Measurements from ENCODE around the gene MYBL2. TPM values are rescaled to one million over a fixed set of nuclear protein-coding genes. Genes with fewer than 3 reads are reported as not detected.

MYBL2 gene
- total and polyA plus RNA-seq, 4 donors: 1.6 to 30.9 (median 1.9) TPM; not detected in 1

DNA sequence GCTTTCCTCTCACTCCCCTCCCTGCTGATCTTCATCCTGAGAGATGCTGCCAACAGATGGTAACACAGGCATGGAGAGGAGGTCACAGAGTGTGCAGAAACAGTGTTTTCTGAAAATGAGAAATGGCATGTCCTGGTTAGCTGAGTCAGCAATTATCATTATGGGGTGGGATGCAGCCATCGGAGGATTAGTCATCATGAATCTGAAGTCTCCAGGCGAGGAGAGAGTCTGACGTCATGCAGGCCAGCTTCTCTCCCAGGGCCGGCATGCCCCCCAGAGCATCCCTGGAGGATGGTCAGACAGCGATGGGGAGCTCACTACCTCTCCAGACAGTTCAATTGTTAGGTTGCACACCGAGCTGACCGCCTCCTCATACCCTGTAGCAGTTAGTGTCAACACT lies 64.6 kb downstream of the MYBL2 start:
- no peaks in the 10 kb centered on the region for H3K27me3 ChIP-seq (ENCODE audit: control insufficient read depth in 4 of 4, insufficient read depth in 4 of 4, low read length in 3 of 4)
- no peak overlapping the region for H3K9ac ChIP-seq (ENCODE audit: low read depth in 1 of 2, low read length in 2 of 2)
- no peaks in the 10 kb centered on the region for H3K4me1 ChIP-seq (ENCODE audit: control insufficient read depth in 4 of 4, insufficient read depth in 4 of 4, low read length in 3 of 4)
- TF ChIP-seq HNF4A (conservative IDR thresholded peaks at IDR 0.05): no peak
- TF ChIP-seq, protein P1, sequence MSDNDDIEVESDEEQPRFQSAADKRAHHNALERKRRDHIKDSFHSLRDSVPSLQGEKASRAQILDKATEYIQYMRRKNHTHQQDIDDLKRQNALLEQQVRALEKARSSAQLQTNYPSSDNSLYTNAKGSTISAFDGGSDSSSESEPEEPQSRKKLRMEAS (IDR thresholded peaks at IDR 0.05): no peak
- no peak for TF ChIP-seq TAF1 (conservative IDR thresholded peaks at IDR 0.05)
- no peak for TF ChIP-seq GABPA (IDR thresholded peaks at IDR 0.05 in 1 of 2, conservative IDR thresholded peaks at IDR 0.05 in 1 of 2)
- no peak for TF ChIP-seq NR2F2 (IDR thresholded peaks at IDR 0.05)
- TF ChIP-seq RXRA (IDR thresholded peaks at IDR 0.05): no peak
- H3K9me3 ChIP-seq (ENCODE audit: control insufficient read depth in 4 of 4, low read length in 3 of 4): no peaks in the 10 kb centered on the region
- DNase-seq (ENCODE audit: low spot score): no peak
- no peaks in the 10 kb centered on the region for H3K36me3 ChIP-seq (ENCODE audit: control insufficient read depth in 4 of 4, insufficient read depth in 3 of 4, low read depth in 1 of 4, low read length in 3 of 4)
- no peak overlapping the region for H3K27ac ChIP-seq (ENCODE audit: low read depth in 1 of 2, low read length in 2 of 2)
- no peak overlapping the region for H3K4me3 ChIP-seq (ENCODE audit: low read depth in 1 of 3, low read length in 3 of 3)
- 84% methylated on average over 7 of the region's 7 CpGs for WGBS

DNA sequence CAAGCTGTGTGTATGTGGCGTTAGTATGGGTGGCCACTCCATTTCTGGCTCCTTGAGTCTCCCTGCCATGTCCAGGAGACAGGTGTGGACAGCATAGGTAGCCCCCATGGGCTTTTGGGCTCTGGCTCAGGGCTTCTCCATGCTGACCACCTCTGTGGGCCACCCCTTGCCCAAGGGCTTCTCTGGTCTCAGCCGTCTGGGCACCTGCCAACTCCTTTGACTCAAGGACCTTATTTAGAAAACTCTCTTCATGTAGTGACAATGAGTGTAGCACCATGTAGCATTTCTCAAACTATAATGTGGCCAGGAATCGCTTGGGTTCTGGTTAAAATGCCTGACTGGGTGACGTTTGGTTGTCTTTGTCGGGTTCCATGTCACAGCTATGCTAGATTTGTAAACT lies 65.0 kb downstream of the MYBL2 start:
- Histone ChIP-seq H3K36me3 (ENCODE audit: control insufficient read depth in 4 of 4, insufficient read depth in 3 of 4, low read depth in 1 of 4, low read length in 3 of 4) (no peaks in the 10 kb centered on the region), H3K27me3 (ENCODE audit: control insufficient read depth in 4 of 4, insufficient read depth in 4 of 4, low read length in 3 of 4) (no peaks in the 10 kb centered on the region)
- no peak for DNase-seq (ENCODE audit: low spot score)

More for the DNA sequence above, 65.0 kb downstream of the MYBL2 start:
- Histone ChIP-seq H3K9ac (ENCODE audit: low read depth in 1 of 2, low read length in 2 of 2) (no peak overlapping the region), H3K4me3 (ENCODE audit: low read depth in 1 of 3, low read length in 3 of 3) (no peak overlapping the region), H3K4me1 (ENCODE audit: control insufficient read depth in 4 of 4, insufficient read depth in 4 of 4, low read length in 3 of 4) (no peaks in the 10 kb centered on the region), H3K27ac (ENCODE audit: low read depth in 1 of 2, low read length in 2 of 2) (no peak overlapping the region), H3K9me3 (ENCODE audit: control insufficient read depth in 4 of 4, low read length in 3 of 4) (no peaks in the 10 kb centered on the region)
- TF ChIP-seq HNF4G (IDR thresholded peaks at IDR 0.05): no peak
- no peak for TF ChIP-seq TAF1 (conservative IDR thresholded peaks at IDR 0.05)
- TF ChIP-seq YY1 (IDR thresholded peaks at IDR 0.05): no peak
- TF ChIP-seq RXRA (IDR thresholded peaks at IDR 0.05): no peak
- TF ChIP-seq FOXA1 (IDR thresholded peaks at IDR 0.05): no peak
- TF ChIP-seq, protein P2, sequence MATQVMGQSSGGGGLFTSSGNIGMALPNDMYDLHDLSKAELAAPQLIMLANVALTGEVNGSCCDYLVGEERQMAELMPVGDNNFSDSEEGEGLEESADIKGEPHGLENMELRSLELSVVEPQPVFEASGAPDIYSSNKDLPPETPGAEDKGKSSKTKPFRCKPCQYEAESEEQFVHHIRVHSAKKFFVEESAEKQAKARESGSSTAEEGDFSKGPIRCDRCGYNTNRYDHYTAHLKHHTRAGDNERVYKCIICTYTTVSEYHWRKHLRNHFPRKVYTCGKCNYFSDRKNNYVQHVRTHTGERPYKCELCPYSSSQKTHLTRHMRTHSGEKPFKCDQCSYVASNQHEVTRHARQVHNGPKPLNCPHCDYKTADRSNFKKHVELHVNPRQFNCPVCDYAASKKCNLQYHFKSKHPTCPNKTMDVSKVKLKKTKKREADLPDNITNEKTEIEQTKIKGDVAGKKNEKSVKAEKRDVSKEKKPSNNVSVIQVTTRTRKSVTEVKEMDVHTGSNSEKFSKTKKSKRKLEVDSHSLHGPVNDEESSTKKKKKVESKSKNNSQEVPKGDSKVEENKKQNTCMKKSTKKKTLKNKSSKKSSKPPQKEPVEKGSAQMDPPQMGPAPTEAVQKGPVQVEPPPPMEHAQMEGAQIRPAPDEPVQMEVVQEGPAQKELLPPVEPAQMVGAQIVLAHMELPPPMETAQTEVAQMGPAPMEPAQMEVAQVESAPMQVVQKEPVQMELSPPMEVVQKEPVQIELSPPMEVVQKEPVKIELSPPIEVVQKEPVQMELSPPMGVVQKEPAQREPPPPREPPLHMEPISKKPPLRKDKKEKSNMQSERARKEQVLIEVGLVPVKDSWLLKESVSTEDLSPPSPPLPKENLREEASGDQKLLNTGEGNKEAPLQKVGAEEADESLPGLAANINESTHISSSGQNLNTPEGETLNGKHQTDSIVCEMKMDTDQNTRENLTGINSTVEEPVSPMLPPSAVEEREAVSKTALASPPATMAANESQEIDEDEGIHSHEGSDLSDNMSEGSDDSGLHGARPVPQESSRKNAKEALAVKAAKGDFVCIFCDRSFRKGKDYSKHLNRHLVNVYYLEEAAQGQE (IDR thresholded peaks at IDR 0.05): no peak
- TF ChIP-seq HNF4A (conservative IDR thresholded peaks at IDR 0.05): no peak
- TF ChIP-seq NR2F2 (IDR thresholded peaks at IDR 0.05): no peak
- TF ChIP-seq, protein P1 (IDR thresholded peaks at IDR 0.05): no peak
- TF ChIP-seq, protein P3, sequence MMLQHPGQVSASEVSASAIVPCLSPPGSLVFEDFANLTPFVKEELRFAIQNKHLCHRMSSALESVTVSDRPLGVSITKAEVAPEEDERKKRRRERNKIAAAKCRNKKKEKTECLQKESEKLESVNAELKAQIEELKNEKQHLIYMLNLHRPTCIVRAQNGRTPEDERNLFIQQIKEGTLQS (IDR thresholded peaks at IDR 0.05): no peak
- TF ChIP-seq, protein P4, sequence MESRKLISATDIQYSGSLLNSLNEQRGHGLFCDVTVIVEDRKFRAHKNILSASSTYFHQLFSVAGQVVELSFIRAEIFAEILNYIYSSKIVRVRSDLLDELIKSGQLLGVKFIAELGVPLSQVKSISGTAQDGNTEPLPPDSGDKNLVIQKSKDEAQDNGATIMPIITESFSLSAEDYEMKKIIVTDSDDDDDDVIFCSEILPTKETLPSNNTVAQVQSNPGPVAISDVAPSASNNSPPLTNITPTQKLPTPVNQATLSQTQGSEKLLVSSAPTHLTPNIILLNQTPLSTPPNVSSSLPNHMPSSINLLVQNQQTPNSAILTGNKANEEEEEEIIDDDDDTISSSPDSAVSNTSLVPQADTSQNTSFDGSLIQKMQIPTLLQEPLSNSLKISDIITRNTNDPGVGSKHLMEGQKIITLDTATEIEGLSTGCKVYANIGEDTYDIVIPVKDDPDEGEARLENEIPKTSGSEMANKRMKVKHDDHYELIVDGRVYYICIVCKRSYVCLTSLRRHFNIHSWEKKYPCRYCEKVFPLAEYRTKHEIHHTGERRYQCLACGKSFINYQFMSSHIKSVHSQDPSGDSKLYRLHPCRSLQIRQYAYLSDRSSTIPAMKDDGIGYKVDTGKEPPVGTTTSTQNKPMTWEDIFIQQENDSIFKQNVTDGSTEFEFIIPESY (IDR thresholded peaks at IDR 0.05): no peak
- TF ChIP-seq, protein P5, sequence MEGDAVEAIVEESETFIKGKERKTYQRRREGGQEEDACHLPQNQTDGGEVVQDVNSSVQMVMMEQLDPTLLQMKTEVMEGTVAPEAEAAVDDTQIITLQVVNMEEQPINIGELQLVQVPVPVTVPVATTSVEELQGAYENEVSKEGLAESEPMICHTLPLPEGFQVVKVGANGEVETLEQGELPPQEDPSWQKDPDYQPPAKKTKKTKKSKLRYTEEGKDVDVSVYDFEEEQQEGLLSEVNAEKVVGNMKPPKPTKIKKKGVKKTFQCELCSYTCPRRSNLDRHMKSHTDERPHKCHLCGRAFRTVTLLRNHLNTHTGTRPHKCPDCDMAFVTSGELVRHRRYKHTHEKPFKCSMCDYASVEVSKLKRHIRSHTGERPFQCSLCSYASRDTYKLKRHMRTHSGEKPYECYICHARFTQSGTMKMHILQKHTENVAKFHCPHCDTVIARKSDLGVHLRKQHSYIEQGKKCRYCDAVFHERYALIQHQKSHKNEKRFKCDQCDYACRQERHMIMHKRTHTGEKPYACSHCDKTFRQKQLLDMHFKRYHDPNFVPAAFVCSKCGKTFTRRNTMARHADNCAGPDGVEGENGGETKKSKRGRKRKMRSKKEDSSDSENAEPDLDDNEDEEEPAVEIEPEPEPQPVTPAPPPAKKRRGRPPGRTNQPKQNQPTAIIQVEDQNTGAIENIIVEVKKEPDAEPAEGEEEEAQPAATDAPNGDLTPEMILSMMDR (IDR thresholded peaks at IDR 0.05; ENCODE audit: low read depth, low read length, missing input control): no peak
- WGBS: 92% methylated on average over 5 of the region's 5 CpGs
